K562 (cell line): ENCODE data around the gene CUEDC2.

Experiments used
- ETV6 ChIP-seq, 3 experiments: fragments of 150-350 bp in 1 of 3; sonication (generic) in 1 of 3; formaldehyde crosslinking in 1 of 3; IDR thresholded peaks; 2 replicates each; pipeline versions ENCODE4 v1.6.1 to v1.8.0; 2014 to 2022; ENCODE audit warnings: borderline replicate concordance in 2 of 3, low read depth in 2 of 3, antibody characterized with exemption in 1 of 3, low read length in 1 of 3, mild to moderate bottlenecking in 1 of 3, missing genetic modification reagents in 1 of 3
- EZH2 ChIP-seq: IDR thresholded peaks from 2 replicates; pipeline ENCODE4 v1.6.1; 2012; ENCODE audit warnings: low read depth, mild to moderate bottlenecking, inconsistent platforms, low read length, borderline replicate concordance
- FOXA1 ChIP-seq: fragments of 450-650 bp; IDR thresholded peaks from 2 replicates; pipeline ENCODE4 v1.6.1; 2016; ENCODE audit warnings: mild to moderate bottlenecking, borderline replicate concordance
- HNRNPUL1 ChIP-seq: fragments of 200-400 bp; formaldehyde crosslinking; IDR thresholded peaks from 2 replicates; pipeline ENCODE4 v1.6.1; 2017; ENCODE audit warnings: low read length
- KLF6 ChIP-seq: fragments of 250-450 bp; sonication (Bioruptor Pico); IDR thresholded peaks from 2 replicates; pipeline ENCODE4 v1.4.0; 2020; ENCODE audit warnings: mild to moderate bottlenecking, moderate library complexity, borderline replicate concordance
- RAD51 ChIP-seq: fragments of 450-650 bp; IDR thresholded peaks from 2 replicates; pipeline ENCODE4 v1.7.1; 2016; ENCODE audit warnings: low read depth, mild to moderate bottlenecking, borderline replicate concordance
- TCF7 ChIP-seq: sonication (generic); IDR thresholded peaks from 2 replicates; pipeline ENCODE4 v1.6.1; 2016; ENCODE audit warnings: antibody characterized with exemption, borderline replicate concordance
- ZNF146 ChIP-seq: IDR thresholded peaks from one replicate; pipeline ENCODE4 v1.6.1; 2018; ENCODE audit warnings: missing compliant biosample characterization; ENCODE audit not compliant: unreplicated experiment
- TF ChIP-seq, protein P1 (sequence below), 3 experiments: IDR thresholded peaks in 2 of 3; conservative IDR thresholded peaks in 1 of 3; 2 replicates each; pipeline ENCODE4 v1.5.1; 2011 to 2012; ENCODE audit warnings: low read length in 3 of 3, mild to moderate bottlenecking in 3 of 3, control low read depth in 2 of 3, improper control_type of control experiment in 1 of 3, inconsistent platforms in 1 of 3, low read depth in 1 of 3, mixed read lengths in 1 of 3, moderate library complexity in 1 of 3; ENCODE audit not compliant: insufficient read depth in 2 of 3
- TF ChIP-seq, protein P2 (sequence below): sonication (generic); formaldehyde crosslinking; IDR thresholded peaks from 2 replicates; pipeline ENCODE4 v1.8.0; 2022; ENCODE audit warnings: missing genetic modification reagents, mild to moderate bottlenecking, borderline replicate concordance
- TF ChIP-seq, protein P3 (sequence below): sonication (generic); formaldehyde crosslinking; IDR thresholded peaks from 2 replicates; pipeline ENCODE4 v1.9.0; 2022; ENCODE audit warnings: mild to moderate bottlenecking, missing genetic modification reagents
- TF ChIP-seq, protein P4 (sequence below): fragments of 450-650 bp; formaldehyde crosslinking; IDR thresholded peaks from 2 replicates; pipeline ENCODE4 v1.4.0; 2022; ENCODE audit warnings: mild to moderate bottlenecking, moderate library complexity
- TF ChIP-seq, protein P5 (sequence below): fragments of 450-650 bp; formaldehyde crosslinking; IDR thresholded peaks from 2 replicates; pipeline ENCODE4 v1.4.0; 2020; ENCODE audit warnings: mild to moderate bottlenecking, moderate library complexity
- TF ChIP-seq, protein P6 (sequence below): fragments of 150-350 bp; IDR thresholded peaks from 2 replicates; pipeline ENCODE4 v1.6.1; 2014; ENCODE audit warnings: low read depth, mild to moderate bottlenecking, low read length, borderline replicate concordance

DNA sequence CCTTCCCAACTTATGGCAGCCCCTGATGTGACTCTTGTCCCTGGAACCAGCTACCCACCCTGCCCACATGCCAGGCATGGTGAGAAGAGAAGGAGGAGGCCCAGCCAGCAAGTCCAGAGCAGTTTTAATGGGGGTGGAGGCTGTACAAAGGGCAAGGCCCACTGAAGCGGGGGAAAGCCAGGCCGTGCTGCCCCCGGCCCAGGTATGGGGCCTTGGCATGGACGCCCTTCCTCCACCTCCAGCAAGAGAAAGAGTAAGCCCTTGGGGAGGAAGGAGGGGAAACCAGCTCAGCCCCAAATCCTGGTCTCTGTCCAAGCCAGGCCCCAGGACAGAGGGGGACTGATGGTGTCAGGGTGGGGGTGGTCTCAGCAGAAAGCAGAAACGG lies 29.9 kb downstream of the CUEDC2 start:
- TF ChIP-seq RAD51 (no peak), TCF7 (no peak), EZH2 (no peak), FOXA1 (no peak), ZNF146 (CRISPR knock-in tag) (no peak), KLF6 (CRISPR knock-in tag) (no peak), HNRNPUL1 (no peak), ETV6 (IDR thresholded peaks at IDR 0.05; ENCODE audit: borderline replicate concordance in 1 of 2, low read depth in 2 of 2, low read length in 1 of 2) (no peak), ETV6 (CRISPR knock-in tag; IDR thresholded peaks at IDR 0.05; ENCODE audit: borderline replicate concordance) (no peak)
- TF ChIP-seq, protein P1, sequence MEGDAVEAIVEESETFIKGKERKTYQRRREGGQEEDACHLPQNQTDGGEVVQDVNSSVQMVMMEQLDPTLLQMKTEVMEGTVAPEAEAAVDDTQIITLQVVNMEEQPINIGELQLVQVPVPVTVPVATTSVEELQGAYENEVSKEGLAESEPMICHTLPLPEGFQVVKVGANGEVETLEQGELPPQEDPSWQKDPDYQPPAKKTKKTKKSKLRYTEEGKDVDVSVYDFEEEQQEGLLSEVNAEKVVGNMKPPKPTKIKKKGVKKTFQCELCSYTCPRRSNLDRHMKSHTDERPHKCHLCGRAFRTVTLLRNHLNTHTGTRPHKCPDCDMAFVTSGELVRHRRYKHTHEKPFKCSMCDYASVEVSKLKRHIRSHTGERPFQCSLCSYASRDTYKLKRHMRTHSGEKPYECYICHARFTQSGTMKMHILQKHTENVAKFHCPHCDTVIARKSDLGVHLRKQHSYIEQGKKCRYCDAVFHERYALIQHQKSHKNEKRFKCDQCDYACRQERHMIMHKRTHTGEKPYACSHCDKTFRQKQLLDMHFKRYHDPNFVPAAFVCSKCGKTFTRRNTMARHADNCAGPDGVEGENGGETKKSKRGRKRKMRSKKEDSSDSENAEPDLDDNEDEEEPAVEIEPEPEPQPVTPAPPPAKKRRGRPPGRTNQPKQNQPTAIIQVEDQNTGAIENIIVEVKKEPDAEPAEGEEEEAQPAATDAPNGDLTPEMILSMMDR (IDR thresholded peaks at IDR 0.05 in 2 of 3, conservative IDR thresholded peaks at IDR 0.05 in 1 of 3; ENCODE audit: insufficient read depth in 2 of 3, low read depth in 1 of 3, low read length in 3 of 3): no peak
- TF ChIP-seq, protein P2, sequence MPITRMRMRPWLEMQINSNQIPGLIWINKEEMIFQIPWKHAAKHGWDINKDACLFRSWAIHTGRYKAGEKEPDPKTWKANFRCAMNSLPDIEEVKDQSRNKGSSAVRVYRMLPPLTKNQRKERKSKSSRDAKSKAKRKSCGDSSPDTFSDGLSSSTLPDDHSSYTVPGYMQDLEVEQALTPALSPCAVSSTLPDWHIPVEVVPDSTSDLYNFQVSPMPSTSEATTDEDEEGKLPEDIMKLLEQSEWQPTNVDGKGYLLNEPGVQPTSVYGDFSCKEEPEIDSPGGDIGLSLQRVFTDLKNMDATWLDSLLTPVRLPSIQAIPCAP: no peak
- TF ChIP-seq, protein P3, sequence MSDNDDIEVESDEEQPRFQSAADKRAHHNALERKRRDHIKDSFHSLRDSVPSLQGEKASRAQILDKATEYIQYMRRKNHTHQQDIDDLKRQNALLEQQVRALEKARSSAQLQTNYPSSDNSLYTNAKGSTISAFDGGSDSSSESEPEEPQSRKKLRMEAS (CRISPR knock-in tag): no peak
- TF ChIP-seq, protein P4, sequence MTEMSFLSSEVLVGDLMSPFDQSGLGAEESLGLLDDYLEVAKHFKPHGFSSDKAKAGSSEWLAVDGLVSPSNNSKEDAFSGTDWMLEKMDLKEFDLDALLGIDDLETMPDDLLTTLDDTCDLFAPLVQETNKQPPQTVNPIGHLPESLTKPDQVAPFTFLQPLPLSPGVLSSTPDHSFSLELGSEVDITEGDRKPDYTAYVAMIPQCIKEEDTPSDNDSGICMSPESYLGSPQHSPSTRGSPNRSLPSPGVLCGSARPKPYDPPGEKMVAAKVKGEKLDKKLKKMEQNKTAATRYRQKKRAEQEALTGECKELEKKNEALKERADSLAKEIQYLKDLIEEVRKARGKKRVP: no peak
- TF ChIP-seq, protein P5, sequence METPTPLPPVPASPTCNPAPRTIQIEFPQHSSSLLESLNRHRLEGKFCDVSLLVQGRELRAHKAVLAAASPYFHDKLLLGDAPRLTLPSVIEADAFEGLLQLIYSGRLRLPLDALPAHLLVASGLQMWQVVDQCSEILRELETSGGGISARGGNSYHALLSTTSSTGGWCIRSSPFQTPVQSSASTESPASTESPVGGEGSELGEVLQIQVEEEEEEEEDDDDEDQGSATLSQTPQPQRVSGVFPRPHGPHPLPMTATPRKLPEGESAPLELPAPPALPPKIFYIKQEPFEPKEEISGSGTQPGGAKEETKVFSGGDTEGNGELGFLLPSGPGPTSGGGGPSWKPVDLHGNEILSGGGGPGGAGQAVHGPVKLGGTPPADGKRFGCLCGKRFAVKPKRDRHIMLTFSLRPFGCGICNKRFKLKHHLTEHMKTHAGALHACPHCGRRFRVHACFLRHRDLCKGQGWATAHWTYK (CRISPR knock-in tag): no peak
- TF ChIP-seq, protein P6, sequence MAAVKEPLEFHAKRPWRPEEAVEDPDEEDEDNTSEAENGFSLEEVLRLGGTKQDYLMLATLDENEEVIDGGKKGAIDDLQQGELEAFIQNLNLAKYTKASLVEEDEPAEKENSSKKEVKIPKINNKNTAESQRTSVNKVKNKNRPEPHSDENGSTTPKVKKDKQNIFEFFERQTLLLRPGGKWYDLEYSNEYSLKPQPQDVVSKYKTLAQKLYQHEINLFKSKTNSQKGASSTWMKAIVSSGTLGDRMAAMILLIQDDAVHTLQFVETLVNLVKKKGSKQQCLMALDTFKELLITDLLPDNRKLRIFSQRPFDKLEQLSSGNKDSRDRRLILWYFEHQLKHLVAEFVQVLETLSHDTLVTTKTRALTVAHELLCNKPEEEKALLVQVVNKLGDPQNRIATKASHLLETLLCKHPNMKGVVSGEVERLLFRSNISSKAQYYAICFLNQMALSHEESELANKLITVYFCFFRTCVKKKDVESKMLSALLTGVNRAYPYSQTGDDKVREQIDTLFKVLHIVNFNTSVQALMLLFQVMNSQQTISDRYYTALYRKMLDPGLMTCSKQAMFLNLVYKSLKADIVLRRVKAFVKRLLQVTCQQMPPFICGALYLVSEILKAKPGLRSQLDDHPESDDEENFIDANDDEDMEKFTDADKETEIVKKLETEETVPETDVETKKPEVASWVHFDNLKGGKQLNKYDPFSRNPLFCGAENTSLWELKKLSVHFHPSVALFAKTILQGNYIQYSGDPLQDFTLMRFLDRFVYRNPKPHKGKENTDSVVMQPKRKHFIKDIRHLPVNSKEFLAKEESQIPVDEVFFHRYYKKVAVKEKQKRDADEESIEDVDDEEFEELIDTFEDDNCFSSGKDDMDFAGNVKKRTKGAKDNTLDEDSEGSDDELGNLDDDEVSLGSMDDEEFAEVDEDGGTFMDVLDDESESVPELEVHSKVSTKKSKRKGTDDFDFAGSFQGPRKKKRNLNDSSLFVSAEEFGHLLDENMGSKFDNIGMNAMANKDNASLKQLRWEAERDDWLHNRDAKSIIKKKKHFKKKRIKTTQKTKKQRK: no peak
